GM23338 (cell line): ENCODE data around the gene ZCCHC2. TPM values are rescaled to one million over a fixed set of nuclear protein-coding genes. Genes with fewer than 3 reads are reported as not detected.

Experiments
- ATAC-seq: fragments of 200-7000 bp; cut with Tn5 transposase; 3 replicates; pipeline ENCODE4 v1.9.1; 2020
- DNase-seq: peaks from one replicate; pipeline ENCODE4 v3.0.0-alpha.2; 2015; ENCODE audit warnings: low spot score
- H2AFZ ChIP-seq: fragments of 200-600 bp; sonication (generic); 2 replicates; pipeline ENCODE4 v1.8.0; 2016; ENCODE audit warnings: antibody characterized with exemption, mild to moderate bottlenecking, moderate library complexity
- H3F3A ChIP-seq: fragments of 200-600 bp; sonication (generic); replicated peaks from 2 replicates; pipeline ENCODE4 v1.8.0; 2017; ENCODE audit warnings: antibody characterized with exemption, mixed run types, low read depth
- H3K27ac ChIP-seq: fragments of 200-600 bp; sonication (generic); 2 replicates; pipeline ENCODE4 v1.6.1; 2016; ENCODE audit warnings: low read depth
- H3K27me3 ChIP-seq: fragments of 200-600 bp; sonication (generic); 2 replicates; pipeline ENCODE4 v1.8.0; 2016; ENCODE audit warnings: mild to moderate bottlenecking, mixed run types, moderate library complexity; ENCODE audit not compliant: insufficient read depth
- H3K36me3 ChIP-seq: fragments of 200-600 bp; sonication (generic); 2 replicates; pipeline ENCODE4 v1.8.0; 2016; ENCODE audit warnings: mild to moderate bottlenecking; ENCODE audit not compliant: insufficient read depth
- H3K4me1 ChIP-seq: fragments of 200-600 bp; sonication (generic); 2 replicates; pipeline ENCODE4 v1.8.0; 2016; ENCODE audit warnings: mild to moderate bottlenecking, moderate library complexity; ENCODE audit not compliant: insufficient read depth
- H3K4me2 ChIP-seq: fragments of 200-600 bp; sonication (generic); 2 replicates; pipeline ENCODE4 v1.7.1; 2017; ENCODE audit warnings: mixed run types
- H3K4me3 ChIP-seq: fragments of 200-600 bp; sonication (generic); 2 replicates; pipeline ENCODE4 v1.6.1; 2016; ENCODE audit warnings: mixed run types
- H3K79me2 ChIP-seq: fragments of 200-600 bp; sonication (generic); replicated peaks from 2 replicates; pipeline ENCODE4 v1.8.0; 2017; ENCODE audit warnings: mild to moderate bottlenecking; ENCODE audit not compliant: insufficient read depth
- H3K9me2 ChIP-seq: fragments of 200-600 bp; sonication (generic); 2 replicates; pipeline ENCODE4 v1.8.0; 2017; ENCODE audit not compliant: insufficient read depth
- H4K20me1 ChIP-seq: fragments of 200-600 bp; sonication (generic); replicated peaks from 2 replicates; pipeline ENCODE4 v1.8.0; 2017; ENCODE audit warnings: mild to moderate bottlenecking; ENCODE audit not compliant: insufficient read depth
- H3K27ac Mint-ChIP-seq: 2 replicates; pipeline ENCODE4 v1.8.0; 2020; ENCODE audit warnings: inconsistent platforms, mild to moderate bottlenecking, moderate library complexity, mixed read lengths
- H3K27me3 Mint-ChIP-seq: 3 replicates; pipeline ENCODE4 v1.8.0; 2022; ENCODE audit warnings: low read depth, mild to moderate bottlenecking, moderate library complexity, mixed read lengths, inconsistent platforms; ENCODE audit not compliant: insufficient read depth, poor library complexity
- H3K36me3 Mint-ChIP-seq: 3 replicates; pipeline ENCODE4 v1.8.0; 2021; ENCODE audit warnings: low read depth, mild to moderate bottlenecking, inconsistent platforms, moderate library complexity, mixed read lengths
- H3K4me1 Mint-ChIP-seq: 3 replicates; pipeline ENCODE4 v1.8.0; 2020; ENCODE audit warnings: mild to moderate bottlenecking, inconsistent platforms, mixed read lengths
- H3K4me3 Mint-ChIP-seq: 3 replicates; pipeline ENCODE4 v1.8.0; 2021; ENCODE audit warnings: moderate library complexity, mild to moderate bottlenecking, inconsistent platforms, mixed read lengths
- H3K9me3 Mint-ChIP-seq: 3 replicates; pipeline ENCODE4 v1.8.0; 2020; ENCODE audit warnings: moderate library complexity, mild to moderate bottlenecking, inconsistent platforms, mixed read lengths
- CREB1 ChIP-seq: fragments of 250-450 bp; sonication (Bioruptor Pico); IDR thresholded peaks from 2 replicates; pipeline ENCODE4 v1.5.0; 2020; ENCODE audit warnings: low read depth, mild to moderate bottlenecking, moderate library complexity
- EZH2phosphoT487 ChIP-seq: fragments of 200-600 bp; sonication (generic); IDR thresholded peaks from one replicate; pipeline ENCODE4 v1.8.1; 2018; ENCODE audit warnings: antibody characterized with exemption; ENCODE audit not compliant: unreplicated experiment
- NANOG ChIP-seq: IDR thresholded peaks from 2 replicates; pipeline ENCODE4 v1.6.1; 2016; ENCODE audit warnings: antibody characterized with exemption, borderline replicate concordance
- POLR2AphosphoS5 ChIP-seq: IDR thresholded peaks from 2 replicates; pipeline ENCODE4 v1.6.1; 2016; ENCODE audit warnings: antibody characterized with exemption, low read depth
- ZNF114 ChIP-seq: fragments of 250-450 bp; sonication (Bioruptor Pico); IDR thresholded peaks from 2 replicates; pipeline ENCODE4 v1.5.0; 2020; ENCODE audit warnings: mild to moderate bottlenecking, moderate library complexity
- ZNF331 ChIP-seq: fragments of 250-450 bp; sonication (Bioruptor Pico); IDR thresholded peaks from 2 replicates; pipeline ENCODE4 v1.5.0; 2020; ENCODE audit warnings: low read depth, mild to moderate bottlenecking, moderate library complexity
- polyA plus RNA-seq: library from polyadenylated mRNA; unstranded; fragments of >200 nt; fragmentation: Nextera tagmentation; extraction: Ambion mirVana; gene quantifications from 2 replicates; pipeline ENCODE4 v1.2.1, GENCODE V29; 2016
- total RNA-seq: library from RNA; depleted of rRNA; stranded (reverse); fragments of >200 nt; shearing (Covaris generic); gene quantifications from 2 replicates; pipeline ENCODE4 v1.2.3, GENCODE V29; 2014
- TF ChIP-seq, protein P1 (sequence below): fragments of 250-450 bp; sonication (Bioruptor Pico); IDR thresholded peaks from 2 replicates; pipeline ENCODE4 v1.5.0; 2020; ENCODE audit warnings: mild to moderate bottlenecking, moderate library complexity

ZCCHC2 gene
- total and polyA plus RNA-seq, 2 experiments from 2014 or later, result 5.4 to 15.4 TPM

DNA sequence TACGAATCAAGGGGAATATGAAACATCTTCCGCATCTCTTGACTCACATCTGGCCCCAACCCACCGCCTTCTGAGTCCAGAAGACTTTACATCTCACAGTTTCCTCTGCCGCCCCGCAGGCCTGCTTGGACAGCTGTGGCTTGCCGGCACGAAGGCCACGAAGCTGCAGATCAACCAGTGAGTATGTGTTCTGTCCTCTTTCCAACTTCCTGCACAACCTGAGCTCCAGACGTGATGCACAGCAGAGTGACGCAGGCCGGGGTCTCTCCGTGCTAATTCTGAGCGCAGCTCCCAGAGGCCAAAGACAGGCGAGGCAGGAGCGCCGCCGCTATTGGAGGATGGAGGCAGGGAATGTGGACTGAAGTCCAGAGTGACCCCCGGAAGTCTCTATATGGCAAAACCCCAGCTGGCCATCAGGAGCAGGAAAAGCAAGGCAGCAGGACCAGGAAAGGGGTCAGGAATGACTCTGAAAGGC lies 93.5 kb downstream of the ZCCHC2 start (continued):
- TF ChIP-seq NANOG (no peak), ZNF114 (CRISPR knock-in tag) (no peak), ZNF331 (no peak)

DNA sequence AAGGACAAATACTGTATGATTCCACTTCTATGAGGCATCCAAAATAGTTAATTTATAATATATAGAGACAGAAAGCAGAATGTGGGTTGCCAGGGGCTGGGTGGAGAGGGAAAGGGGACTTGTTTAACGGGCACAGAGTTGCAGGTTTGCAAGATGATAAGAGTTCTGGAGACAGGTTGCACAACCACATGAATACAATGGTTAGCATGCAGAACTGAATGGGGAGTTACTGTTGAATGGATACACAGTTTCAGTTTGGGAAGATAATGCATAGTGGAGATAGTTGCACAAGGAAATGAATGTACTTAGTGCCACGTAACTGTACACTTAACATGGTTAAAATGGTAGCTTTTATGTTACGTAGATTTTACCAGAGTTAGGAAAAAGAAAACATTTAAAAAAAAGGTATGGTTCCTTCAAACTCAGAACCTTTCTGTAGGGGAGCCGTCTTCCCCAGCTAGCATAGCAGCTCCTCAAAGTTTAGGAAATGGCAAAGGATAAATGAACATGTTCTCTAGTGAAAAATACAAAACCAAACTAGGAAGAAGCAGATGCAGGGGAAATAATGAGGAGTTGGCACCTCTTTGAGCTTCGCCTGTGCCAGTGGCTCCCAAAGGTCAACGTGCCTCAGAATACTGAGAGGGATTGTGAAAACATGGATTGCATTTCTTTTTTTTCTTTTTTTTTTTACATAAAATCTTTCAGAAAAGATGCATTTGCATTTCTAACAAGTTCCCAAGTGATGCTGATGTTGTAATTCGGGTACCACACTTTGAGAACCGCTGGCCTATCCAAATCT lies 95.2 kb downstream of the ZCCHC2 start:
- TF ChIP-seq CREB1 (no peak), ZNF114 (CRISPR knock-in tag) (no peak), NANOG (no peak), POLR2AphosphoS5 (no peak), EZH2phosphoT487 (no peak)
- TF ChIP-seq, protein P1, sequence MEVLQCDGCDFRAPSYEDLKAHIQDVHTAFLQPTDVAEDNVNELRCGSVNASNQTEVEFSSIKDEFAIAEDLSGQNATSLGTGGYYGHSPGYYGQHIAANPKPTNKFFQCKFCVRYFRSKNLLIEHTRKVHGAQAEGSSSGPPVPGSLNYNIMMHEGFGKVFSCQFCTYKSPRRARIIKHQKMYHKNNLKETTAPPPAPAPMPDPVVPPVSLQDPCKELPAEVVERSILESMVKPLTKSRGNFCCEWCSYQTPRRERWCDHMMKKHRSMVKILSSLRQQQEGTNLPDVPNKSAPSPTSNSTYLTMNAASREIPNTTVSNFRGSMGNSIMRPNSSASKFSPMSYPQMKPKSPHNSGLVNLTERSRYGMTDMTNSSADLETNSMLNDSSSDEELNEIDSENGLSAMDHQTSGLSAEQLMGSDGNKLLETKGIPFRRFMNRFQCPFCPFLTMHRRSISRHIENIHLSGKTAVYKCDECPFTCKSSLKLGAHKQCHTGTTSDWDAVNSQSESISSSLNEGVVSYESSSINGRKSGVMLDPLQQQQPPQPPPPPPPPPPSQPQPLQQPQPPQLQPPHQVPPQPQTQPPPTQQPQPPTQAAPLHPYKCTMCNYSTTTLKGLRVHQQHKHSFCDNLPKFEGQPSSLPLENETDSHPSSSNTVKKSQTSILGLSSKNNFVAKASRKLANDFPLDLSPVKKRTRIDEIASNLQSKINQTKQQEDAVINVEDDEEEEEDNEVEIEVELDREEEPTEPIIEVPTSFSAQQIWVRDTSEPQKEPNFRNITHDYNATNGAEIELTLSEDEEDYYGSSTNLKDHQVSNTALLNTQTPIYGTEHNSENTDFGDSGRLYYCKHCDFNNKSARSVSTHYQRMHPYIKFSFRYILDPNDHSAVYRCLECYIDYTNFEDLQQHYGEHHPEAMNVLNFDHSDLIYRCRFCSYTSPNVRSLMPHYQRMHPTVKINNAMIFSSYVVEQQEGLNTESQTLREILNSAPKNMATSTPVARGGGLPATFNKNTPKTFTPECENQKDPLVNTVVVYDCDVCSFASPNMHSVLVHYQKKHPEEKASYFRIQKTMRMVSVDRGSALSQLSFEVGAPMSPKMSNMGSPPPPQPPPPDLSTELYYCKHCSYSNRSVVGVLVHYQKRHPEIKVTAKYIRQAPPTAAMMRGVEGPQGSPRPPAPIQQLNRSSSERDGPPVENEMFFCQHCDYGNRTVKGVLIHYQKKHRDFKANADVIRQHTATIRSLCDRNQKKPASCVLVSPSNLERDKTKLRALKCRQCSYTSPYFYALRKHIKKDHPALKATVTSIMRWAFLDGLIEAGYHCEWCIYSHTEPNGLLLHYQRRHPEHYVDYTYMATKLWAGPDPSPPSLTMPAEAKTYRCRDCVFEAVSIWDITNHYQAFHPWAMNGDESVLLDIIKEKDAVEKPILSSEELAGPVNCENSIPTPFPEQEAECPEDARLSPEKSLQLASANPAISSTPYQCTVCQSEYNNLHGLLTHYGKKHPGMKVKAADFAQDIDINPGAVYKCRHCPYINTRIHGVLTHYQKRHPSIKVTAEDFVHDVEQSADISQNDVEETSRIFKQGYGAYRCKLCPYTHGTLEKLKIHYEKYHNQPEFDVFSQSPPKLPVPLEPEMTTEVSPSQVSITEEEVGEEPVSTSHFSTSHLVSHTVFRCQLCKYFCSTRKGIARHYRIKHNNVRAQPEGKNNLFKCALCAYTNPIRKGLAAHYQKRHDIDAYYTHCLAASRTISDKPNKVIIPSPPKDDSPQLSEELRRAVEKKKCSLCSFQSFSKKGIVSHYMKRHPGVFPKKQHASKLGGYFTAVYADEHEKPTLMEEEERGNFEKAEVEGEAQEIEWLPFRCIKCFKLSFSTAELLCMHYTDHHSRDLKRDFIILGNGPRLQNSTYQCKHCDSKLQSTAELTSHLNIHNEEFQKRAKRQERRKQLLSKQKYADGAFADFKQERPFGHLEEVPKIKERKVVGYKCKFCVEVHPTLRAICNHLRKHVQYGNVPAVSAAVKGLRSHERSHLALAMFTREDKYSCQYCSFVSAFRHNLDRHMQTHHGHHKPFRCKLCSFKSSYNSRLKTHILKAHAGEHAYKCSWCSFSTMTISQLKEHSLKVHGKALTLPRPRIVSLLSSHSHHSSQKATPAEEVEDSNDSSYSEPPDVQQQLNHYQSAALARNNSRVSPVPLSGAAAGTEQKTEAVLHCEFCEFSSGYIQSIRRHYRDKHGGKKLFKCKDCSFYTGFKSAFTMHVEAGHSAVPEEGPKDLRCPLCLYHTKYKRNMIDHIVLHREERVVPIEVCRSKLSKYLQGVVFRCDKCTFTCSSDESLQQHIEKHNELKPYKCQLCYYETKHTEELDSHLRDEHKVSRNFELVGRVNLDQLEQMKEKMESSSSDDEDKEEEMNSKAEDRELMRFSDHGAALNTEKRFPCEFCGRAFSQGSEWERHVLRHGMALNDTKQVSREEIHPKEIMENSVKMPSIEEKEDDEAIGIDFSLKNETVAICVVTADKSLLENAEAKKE (CRISPR knock-in tag), result no peak
- no peaks in the 10 kb centered on the region for H3F3A ChIP-seq
- DNase-seq (no peak), ATAC-seq (no peak)
- H3K4me3 ChIP-seq, result no peak overlapping the region
- no peak overlapping the region for H3K27ac ChIP-seq
- Mint-ChIP-seq H3K36me3 (no peaks in the 10 kb centered on the region), H3K4me1 (no peaks in the 10 kb centered on the region; the same call in 2 of the 3 replicates), H3K27me3 (no peaks in the 10 kb centered on the region), H3K27ac (no peak overlapping the region), H3K9me3 (no peaks in the 10 kb centered on the region), H3K4me3 (no peak overlapping the region)
- H3K4me1 ChIP-seq, result no peaks in the 10 kb centered on the region
- H3K4me2 ChIP-seq, result no peak overlapping the region
- no peak overlapping the region for H2AFZ ChIP-seq
- no peaks in the 10 kb centered on the region for H4K20me1 ChIP-seq
- H3K79me2 ChIP-seq, result no peaks in the 10 kb centered on the region
- no peaks in the 10 kb centered on the region for H3K36me3 ChIP-seq
- H3K27me3 ChIP-seq, result no peaks in the 10 kb centered on the region
- no peaks in the 10 kb centered on the region for H3K9me2 ChIP-seq
